GM23338 (cell line): ENCODE data around the gene SERP2. TPM values are rescaled to one million over a fixed set of nuclear protein-coding genes. Genes with fewer than 3 reads are reported as not detected.
A peak's percentile ranks its signal among the peaks of the same experiment; 100 is the strongest.

ENCODE experiments used
- ATAC-seq: fragments of 200-7000 bp; cut with Tn5 transposase; 3 replicates; pipeline ENCODE4 v1.9.1; 2020
- DNase-seq: peaks from one replicate; pipeline ENCODE4 v3.0.0-alpha.2; 2015; ENCODE audit warnings: low spot score
- H2AFZ ChIP-seq: fragments of 200-600 bp; sonication (generic); 2 replicates; pipeline ENCODE4 v1.8.0; 2016; ENCODE audit warnings: antibody characterized with exemption, mild to moderate bottlenecking, moderate library complexity
- H3F3A ChIP-seq: fragments of 200-600 bp; sonication (generic); replicated peaks from 2 replicates; pipeline ENCODE4 v1.8.0; 2017; ENCODE audit warnings: antibody characterized with exemption, mixed run types, low read depth
- H3K27ac ChIP-seq: fragments of 200-600 bp; sonication (generic); 2 replicates; pipeline ENCODE4 v1.6.1; 2016; ENCODE audit warnings: low read depth
- H3K27me3 ChIP-seq: fragments of 200-600 bp; sonication (generic); 2 replicates; pipeline ENCODE4 v1.8.0; 2016; ENCODE audit warnings: mild to moderate bottlenecking, mixed run types, moderate library complexity; ENCODE audit not compliant: insufficient read depth
- H3K36me3 ChIP-seq: fragments of 200-600 bp; sonication (generic); 2 replicates; pipeline ENCODE4 v1.8.0; 2016; ENCODE audit warnings: mild to moderate bottlenecking; ENCODE audit not compliant: insufficient read depth
- H3K4me1 ChIP-seq: fragments of 200-600 bp; sonication (generic); 2 replicates; pipeline ENCODE4 v1.8.0; 2016; ENCODE audit warnings: mild to moderate bottlenecking, moderate library complexity; ENCODE audit not compliant: insufficient read depth
- H3K4me2 ChIP-seq: fragments of 200-600 bp; sonication (generic); 2 replicates; pipeline ENCODE4 v1.7.1; 2017; ENCODE audit warnings: mixed run types
- H3K4me3 ChIP-seq: fragments of 200-600 bp; sonication (generic); 2 replicates; pipeline ENCODE4 v1.6.1; 2016; ENCODE audit warnings: mixed run types
- H3K79me2 ChIP-seq: fragments of 200-600 bp; sonication (generic); replicated peaks from 2 replicates; pipeline ENCODE4 v1.8.0; 2017; ENCODE audit warnings: mild to moderate bottlenecking; ENCODE audit not compliant: insufficient read depth
- H3K9me2 ChIP-seq: fragments of 200-600 bp; sonication (generic); 2 replicates; pipeline ENCODE4 v1.8.0; 2017; ENCODE audit not compliant: insufficient read depth
- H4K20me1 ChIP-seq: fragments of 200-600 bp; sonication (generic); replicated peaks from 2 replicates; pipeline ENCODE4 v1.8.0; 2017; ENCODE audit warnings: mild to moderate bottlenecking; ENCODE audit not compliant: insufficient read depth
- H3K27ac Mint-ChIP-seq: 2 replicates; pipeline ENCODE4 v1.8.0; 2020; ENCODE audit warnings: inconsistent platforms, mild to moderate bottlenecking, moderate library complexity, mixed read lengths
- H3K27me3 Mint-ChIP-seq: 3 replicates; pipeline ENCODE4 v1.8.0; 2022; ENCODE audit warnings: low read depth, mild to moderate bottlenecking, moderate library complexity, mixed read lengths, inconsistent platforms; ENCODE audit not compliant: insufficient read depth, poor library complexity
- H3K36me3 Mint-ChIP-seq: 3 replicates; pipeline ENCODE4 v1.8.0; 2021; ENCODE audit warnings: low read depth, mild to moderate bottlenecking, inconsistent platforms, moderate library complexity, mixed read lengths
- H3K4me1 Mint-ChIP-seq: 3 replicates; pipeline ENCODE4 v1.8.0; 2020; ENCODE audit warnings: mild to moderate bottlenecking, inconsistent platforms, mixed read lengths
- H3K4me3 Mint-ChIP-seq: 3 replicates; pipeline ENCODE4 v1.8.0; 2021; ENCODE audit warnings: moderate library complexity, mild to moderate bottlenecking, inconsistent platforms, mixed read lengths
- H3K9me3 Mint-ChIP-seq: 3 replicates; pipeline ENCODE4 v1.8.0; 2020; ENCODE audit warnings: moderate library complexity, mild to moderate bottlenecking, inconsistent platforms, mixed read lengths
- EZH2 ChIP-seq: fragments of 200-600 bp; sonication (generic); IDR thresholded peaks from one replicate; pipeline ENCODE4 v1.8.0; 2017; ENCODE audit warnings: antibody characterized with exemption, mild to moderate bottlenecking, low read depth; ENCODE audit not compliant: unreplicated experiment
- EZH2phosphoT487 ChIP-seq: fragments of 200-600 bp; sonication (generic); IDR thresholded peaks from one replicate; pipeline ENCODE4 v1.8.1; 2018; ENCODE audit warnings: antibody characterized with exemption; ENCODE audit not compliant: unreplicated experiment
- JUNB ChIP-seq: IDR thresholded peaks from one replicate; pipeline ENCODE4 v1.6.1; 2016; ENCODE audit warnings: antibody characterized with exemption; ENCODE audit not compliant: unreplicated experiment
- NANOG ChIP-seq: IDR thresholded peaks from 2 replicates; pipeline ENCODE4 v1.6.1; 2016; ENCODE audit warnings: antibody characterized with exemption, borderline replicate concordance
- POLR2AphosphoS5 ChIP-seq: IDR thresholded peaks from 2 replicates; pipeline ENCODE4 v1.6.1; 2016; ENCODE audit warnings: antibody characterized with exemption, low read depth
- STAT1 ChIP-seq: IDR thresholded peaks from one replicate; pipeline ENCODE4 v1.6.1; 2016; ENCODE audit warnings: antibody characterized with exemption; ENCODE audit not compliant: unreplicated experiment
- ZNF331 ChIP-seq: fragments of 250-450 bp; sonication (Bioruptor Pico); IDR thresholded peaks from 2 replicates; pipeline ENCODE4 v1.5.0; 2020; ENCODE audit warnings: low read depth, mild to moderate bottlenecking, moderate library complexity
- polyA plus RNA-seq: library from polyadenylated mRNA; unstranded; fragments of >200 nt; fragmentation: Nextera tagmentation; extraction: Ambion mirVana; gene quantifications from 2 replicates; pipeline ENCODE4 v1.2.1, GENCODE V29; 2016
- total RNA-seq: library from RNA; depleted of rRNA; stranded (reverse); fragments of >200 nt; shearing (Covaris generic); gene quantifications from 2 replicates; pipeline ENCODE4 v1.2.3, GENCODE V29; 2014
- TF ChIP-seq, protein P1 (sequence below): IDR thresholded peaks from 2 replicates; pipeline ENCODE4 v1.6.1; 2016; ENCODE audit warnings: antibody characterized with exemption
- TF ChIP-seq, protein P2 (sequence below): fragments of 250-450 bp; sonication (Bioruptor Pico); IDR thresholded peaks from 2 replicates; pipeline ENCODE4 v1.5.0; 2020; ENCODE audit warnings: mild to moderate bottlenecking, moderate library complexity
- TF ChIP-seq, protein P3 (sequence below): IDR thresholded peaks from one replicate; pipeline ENCODE4 v1.6.1; 2018; ENCODE audit warnings: antibody characterized with exemption; ENCODE audit not compliant: unreplicated experiment

The SERP2 gene
- total and polyA plus RNA-seq, 2 experiments from 2014 or later = 0.59 to 3.4 TPM

DNA sequence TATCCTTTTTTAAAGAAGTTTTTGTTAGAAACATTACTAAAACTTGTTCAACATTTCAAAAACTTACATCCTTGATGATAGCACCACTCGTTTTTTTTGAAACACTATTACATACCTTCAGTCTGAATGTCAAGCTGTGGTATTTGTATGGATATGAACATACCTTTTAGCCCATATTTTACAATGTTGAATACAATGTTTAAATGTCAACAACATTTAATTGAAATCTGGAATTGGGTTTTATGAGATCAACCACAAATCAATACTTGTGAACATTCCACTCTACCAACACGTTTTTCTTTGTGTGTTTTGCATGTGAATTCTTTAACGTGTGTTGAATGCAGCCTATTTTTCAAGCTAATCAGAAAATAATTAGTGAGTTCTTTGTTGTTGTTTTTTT, 4.7 kb downstream of the SERP2 start:
- Histone ChIP-seq H3K27me3 (peaks cover 6% of the 10 kb centered on the region; the same call in 1 of the 2 replicates), H3K4me1 (peaks cover 26% of the 10 kb centered on the region), H3F3A (peaks cover 4% of the 10 kb centered on the region; the same call in 1 of the 2 replicates), H2AFZ (no peak overlapping the region), H3K79me2 (no peaks in the 10 kb centered on the region), H4K20me1 (no peaks in the 10 kb centered on the region), H3K4me2 (peak overlapping the region; percentile 6; the same call in 1 of the 2 replicates), H3K27ac (no peak overlapping the region), H3K4me3 (no peak overlapping the region), H3K9me2 (no peaks in the 10 kb centered on the region), H3K36me3 (no peaks in the 10 kb centered on the region)
- peaks cover 12% of the 10 kb centered on the region for H3K4me1 Mint-ChIP-seq
- no peak overlapping the region for H3K27ac Mint-ChIP-seq
- no peak overlapping the region for H3K4me3 Mint-ChIP-seq
- no peak for ATAC-seq
- no peak for DNase-seq
- TF ChIP-seq NANOG = 0 out of 2 replicates have a peak, but pooled peaks have one; percentile 3
- TF ChIP-seq EZH2 = no peak
- TF ChIP-seq, protein P1, sequence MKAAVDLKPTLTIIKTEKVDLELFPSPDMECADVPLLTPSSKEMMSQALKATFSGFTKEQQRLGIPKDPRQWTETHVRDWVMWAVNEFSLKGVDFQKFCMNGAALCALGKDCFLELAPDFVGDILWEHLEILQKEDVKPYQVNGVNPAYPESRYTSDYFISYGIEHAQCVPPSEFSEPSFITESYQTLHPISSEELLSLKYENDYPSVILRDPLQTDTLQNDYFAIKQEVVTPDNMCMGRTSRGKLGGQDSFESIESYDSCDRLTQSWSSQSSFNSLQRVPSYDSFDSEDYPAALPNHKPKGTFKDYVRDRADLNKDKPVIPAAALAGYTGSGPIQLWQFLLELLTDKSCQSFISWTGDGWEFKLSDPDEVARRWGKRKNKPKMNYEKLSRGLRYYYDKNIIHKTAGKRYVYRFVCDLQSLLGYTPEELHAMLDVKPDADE = no peak
- peaks cover 2% of the 10 kb centered on the region for H3K27me3 Mint-ChIP-seq
- H3K9me3 Mint-ChIP-seq = no peaks in the 10 kb centered on the region
- no peaks in the 10 kb centered on the region for H3K36me3 Mint-ChIP-seq

DNA sequence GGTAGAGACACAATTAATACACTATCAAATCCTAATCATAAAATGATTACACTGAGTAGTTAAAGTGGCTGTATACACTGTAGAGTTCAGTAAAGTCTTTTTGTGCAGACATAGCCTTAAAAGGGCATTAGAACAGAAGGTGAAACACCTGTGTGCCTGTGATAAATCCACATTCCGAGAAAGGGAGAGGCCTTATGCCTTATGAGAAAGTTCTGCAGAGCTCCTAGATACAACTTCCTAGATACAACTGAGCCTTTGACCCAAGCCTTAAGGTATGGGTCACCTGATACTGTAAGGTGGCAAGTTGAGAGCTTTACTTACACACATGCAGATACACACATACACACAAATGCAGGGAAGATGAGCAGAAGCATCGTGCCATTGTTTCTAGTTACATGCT, 6.3 kb downstream of the SERP2 start:
- Mint-ChIP-seq H3K4me3 (no peak overlapping the region), H3K27ac (no peak overlapping the region), H3K36me3 (no peaks in the 10 kb centered on the region), H3K4me1 (peaks cover 12% of the 10 kb centered on the region), H3K9me3 (no peaks in the 10 kb centered on the region), H3K27me3 (no peaks in the 10 kb centered on the region)
- ATAC-seq (no peak), DNase-seq (no peak)
- Histone ChIP-seq H3K4me3 (no peak overlapping the region), H3K9me2 (no peaks in the 10 kb centered on the region), H3F3A (no peaks in the 10 kb centered on the region), H3K4me2 (no peak overlapping the region), H3K27me3 (no peaks in the 10 kb centered on the region), H4K20me1 (no peaks in the 10 kb centered on the region), H3K4me1 (peaks cover 20% of the 10 kb centered on the region), H2AFZ (no peak overlapping the region), H3K79me2 (no peaks in the 10 kb centered on the region), H3K36me3 (no peaks in the 10 kb centered on the region), H3K27ac (no peak overlapping the region)
- no peak for TF ChIP-seq POLR2AphosphoS5
- TF ChIP-seq, protein P1 = no peak
- TF ChIP-seq, protein P2, sequence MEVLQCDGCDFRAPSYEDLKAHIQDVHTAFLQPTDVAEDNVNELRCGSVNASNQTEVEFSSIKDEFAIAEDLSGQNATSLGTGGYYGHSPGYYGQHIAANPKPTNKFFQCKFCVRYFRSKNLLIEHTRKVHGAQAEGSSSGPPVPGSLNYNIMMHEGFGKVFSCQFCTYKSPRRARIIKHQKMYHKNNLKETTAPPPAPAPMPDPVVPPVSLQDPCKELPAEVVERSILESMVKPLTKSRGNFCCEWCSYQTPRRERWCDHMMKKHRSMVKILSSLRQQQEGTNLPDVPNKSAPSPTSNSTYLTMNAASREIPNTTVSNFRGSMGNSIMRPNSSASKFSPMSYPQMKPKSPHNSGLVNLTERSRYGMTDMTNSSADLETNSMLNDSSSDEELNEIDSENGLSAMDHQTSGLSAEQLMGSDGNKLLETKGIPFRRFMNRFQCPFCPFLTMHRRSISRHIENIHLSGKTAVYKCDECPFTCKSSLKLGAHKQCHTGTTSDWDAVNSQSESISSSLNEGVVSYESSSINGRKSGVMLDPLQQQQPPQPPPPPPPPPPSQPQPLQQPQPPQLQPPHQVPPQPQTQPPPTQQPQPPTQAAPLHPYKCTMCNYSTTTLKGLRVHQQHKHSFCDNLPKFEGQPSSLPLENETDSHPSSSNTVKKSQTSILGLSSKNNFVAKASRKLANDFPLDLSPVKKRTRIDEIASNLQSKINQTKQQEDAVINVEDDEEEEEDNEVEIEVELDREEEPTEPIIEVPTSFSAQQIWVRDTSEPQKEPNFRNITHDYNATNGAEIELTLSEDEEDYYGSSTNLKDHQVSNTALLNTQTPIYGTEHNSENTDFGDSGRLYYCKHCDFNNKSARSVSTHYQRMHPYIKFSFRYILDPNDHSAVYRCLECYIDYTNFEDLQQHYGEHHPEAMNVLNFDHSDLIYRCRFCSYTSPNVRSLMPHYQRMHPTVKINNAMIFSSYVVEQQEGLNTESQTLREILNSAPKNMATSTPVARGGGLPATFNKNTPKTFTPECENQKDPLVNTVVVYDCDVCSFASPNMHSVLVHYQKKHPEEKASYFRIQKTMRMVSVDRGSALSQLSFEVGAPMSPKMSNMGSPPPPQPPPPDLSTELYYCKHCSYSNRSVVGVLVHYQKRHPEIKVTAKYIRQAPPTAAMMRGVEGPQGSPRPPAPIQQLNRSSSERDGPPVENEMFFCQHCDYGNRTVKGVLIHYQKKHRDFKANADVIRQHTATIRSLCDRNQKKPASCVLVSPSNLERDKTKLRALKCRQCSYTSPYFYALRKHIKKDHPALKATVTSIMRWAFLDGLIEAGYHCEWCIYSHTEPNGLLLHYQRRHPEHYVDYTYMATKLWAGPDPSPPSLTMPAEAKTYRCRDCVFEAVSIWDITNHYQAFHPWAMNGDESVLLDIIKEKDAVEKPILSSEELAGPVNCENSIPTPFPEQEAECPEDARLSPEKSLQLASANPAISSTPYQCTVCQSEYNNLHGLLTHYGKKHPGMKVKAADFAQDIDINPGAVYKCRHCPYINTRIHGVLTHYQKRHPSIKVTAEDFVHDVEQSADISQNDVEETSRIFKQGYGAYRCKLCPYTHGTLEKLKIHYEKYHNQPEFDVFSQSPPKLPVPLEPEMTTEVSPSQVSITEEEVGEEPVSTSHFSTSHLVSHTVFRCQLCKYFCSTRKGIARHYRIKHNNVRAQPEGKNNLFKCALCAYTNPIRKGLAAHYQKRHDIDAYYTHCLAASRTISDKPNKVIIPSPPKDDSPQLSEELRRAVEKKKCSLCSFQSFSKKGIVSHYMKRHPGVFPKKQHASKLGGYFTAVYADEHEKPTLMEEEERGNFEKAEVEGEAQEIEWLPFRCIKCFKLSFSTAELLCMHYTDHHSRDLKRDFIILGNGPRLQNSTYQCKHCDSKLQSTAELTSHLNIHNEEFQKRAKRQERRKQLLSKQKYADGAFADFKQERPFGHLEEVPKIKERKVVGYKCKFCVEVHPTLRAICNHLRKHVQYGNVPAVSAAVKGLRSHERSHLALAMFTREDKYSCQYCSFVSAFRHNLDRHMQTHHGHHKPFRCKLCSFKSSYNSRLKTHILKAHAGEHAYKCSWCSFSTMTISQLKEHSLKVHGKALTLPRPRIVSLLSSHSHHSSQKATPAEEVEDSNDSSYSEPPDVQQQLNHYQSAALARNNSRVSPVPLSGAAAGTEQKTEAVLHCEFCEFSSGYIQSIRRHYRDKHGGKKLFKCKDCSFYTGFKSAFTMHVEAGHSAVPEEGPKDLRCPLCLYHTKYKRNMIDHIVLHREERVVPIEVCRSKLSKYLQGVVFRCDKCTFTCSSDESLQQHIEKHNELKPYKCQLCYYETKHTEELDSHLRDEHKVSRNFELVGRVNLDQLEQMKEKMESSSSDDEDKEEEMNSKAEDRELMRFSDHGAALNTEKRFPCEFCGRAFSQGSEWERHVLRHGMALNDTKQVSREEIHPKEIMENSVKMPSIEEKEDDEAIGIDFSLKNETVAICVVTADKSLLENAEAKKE (CRISPR knock-in tag) = no peak
- TF ChIP-seq EZH2phosphoT487 = no peak
- TF ChIP-seq ZNF331 (CRISPR knock-in tag) = no peak
- TF ChIP-seq STAT1 = no peak
- TF ChIP-seq, protein P3, sequence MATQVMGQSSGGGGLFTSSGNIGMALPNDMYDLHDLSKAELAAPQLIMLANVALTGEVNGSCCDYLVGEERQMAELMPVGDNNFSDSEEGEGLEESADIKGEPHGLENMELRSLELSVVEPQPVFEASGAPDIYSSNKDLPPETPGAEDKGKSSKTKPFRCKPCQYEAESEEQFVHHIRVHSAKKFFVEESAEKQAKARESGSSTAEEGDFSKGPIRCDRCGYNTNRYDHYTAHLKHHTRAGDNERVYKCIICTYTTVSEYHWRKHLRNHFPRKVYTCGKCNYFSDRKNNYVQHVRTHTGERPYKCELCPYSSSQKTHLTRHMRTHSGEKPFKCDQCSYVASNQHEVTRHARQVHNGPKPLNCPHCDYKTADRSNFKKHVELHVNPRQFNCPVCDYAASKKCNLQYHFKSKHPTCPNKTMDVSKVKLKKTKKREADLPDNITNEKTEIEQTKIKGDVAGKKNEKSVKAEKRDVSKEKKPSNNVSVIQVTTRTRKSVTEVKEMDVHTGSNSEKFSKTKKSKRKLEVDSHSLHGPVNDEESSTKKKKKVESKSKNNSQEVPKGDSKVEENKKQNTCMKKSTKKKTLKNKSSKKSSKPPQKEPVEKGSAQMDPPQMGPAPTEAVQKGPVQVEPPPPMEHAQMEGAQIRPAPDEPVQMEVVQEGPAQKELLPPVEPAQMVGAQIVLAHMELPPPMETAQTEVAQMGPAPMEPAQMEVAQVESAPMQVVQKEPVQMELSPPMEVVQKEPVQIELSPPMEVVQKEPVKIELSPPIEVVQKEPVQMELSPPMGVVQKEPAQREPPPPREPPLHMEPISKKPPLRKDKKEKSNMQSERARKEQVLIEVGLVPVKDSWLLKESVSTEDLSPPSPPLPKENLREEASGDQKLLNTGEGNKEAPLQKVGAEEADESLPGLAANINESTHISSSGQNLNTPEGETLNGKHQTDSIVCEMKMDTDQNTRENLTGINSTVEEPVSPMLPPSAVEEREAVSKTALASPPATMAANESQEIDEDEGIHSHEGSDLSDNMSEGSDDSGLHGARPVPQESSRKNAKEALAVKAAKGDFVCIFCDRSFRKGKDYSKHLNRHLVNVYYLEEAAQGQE = no peak
- no peak for TF ChIP-seq NANOG
- TF ChIP-seq EZH2 = no peak
- no peak for TF ChIP-seq JUNB
